Gastrocnemius medialis (tissue), 4 donors: ENCODE measurements around the gene COX7B.

Experiments
- POLR2A ChIP-seq, 2 donors: fragments of 450-650 bp; IDR thresholded peaks; one replicate each; pipeline ENCODE4 v1.6.1; 2017; ENCODE audit warnings: antibody characterized with exemption in 2 of 2, mild to moderate bottlenecking in 2 of 2, moderate library complexity in 2 of 2
- TF ChIP-seq, protein P1 (sequence below), 5 experiments: fragments of 450-650 bp in 3 of 5; fragments of 200-600 bp in 2 of 5; sonication (generic) in 2 of 5; IDR thresholded peaks in 4 of 5; conservative IDR thresholded peaks in 1 of 5; 1 replicate in 4 of 5; 2 replicates in 1 of 5; pipeline ENCODE4 v1.5.1; 2016 to 2019; ENCODE audit warnings: antibody characterized with exemption in 5 of 5, mild to moderate bottlenecking in 3 of 5, moderate library complexity in 3 of 5

GRCh38 chrX:77953708-77954107 is 54.4 kb downstream of the COX7B start:
- TF ChIP-seq, protein P1, sequence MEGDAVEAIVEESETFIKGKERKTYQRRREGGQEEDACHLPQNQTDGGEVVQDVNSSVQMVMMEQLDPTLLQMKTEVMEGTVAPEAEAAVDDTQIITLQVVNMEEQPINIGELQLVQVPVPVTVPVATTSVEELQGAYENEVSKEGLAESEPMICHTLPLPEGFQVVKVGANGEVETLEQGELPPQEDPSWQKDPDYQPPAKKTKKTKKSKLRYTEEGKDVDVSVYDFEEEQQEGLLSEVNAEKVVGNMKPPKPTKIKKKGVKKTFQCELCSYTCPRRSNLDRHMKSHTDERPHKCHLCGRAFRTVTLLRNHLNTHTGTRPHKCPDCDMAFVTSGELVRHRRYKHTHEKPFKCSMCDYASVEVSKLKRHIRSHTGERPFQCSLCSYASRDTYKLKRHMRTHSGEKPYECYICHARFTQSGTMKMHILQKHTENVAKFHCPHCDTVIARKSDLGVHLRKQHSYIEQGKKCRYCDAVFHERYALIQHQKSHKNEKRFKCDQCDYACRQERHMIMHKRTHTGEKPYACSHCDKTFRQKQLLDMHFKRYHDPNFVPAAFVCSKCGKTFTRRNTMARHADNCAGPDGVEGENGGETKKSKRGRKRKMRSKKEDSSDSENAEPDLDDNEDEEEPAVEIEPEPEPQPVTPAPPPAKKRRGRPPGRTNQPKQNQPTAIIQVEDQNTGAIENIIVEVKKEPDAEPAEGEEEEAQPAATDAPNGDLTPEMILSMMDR (IDR thresholded peaks at IDR 0.05 in 4 of 5, conservative IDR thresholded peaks at IDR 0.05 in 1 of 5): no peak
- no peak for TF ChIP-seq POLR2A (IDR thresholded peaks at IDR 0.05)
